ENCODE measurements around the gene SERPINA10. TPM values are rescaled to one million over a fixed set of nuclear protein-coding genes. Genes with fewer than 3 reads are reported as not detected.

Gene SERPINA10
- polyA plus RNA-seq, 1 of the 3 experiments (the other 2 are of a cell fraction): not detected

DNA sequence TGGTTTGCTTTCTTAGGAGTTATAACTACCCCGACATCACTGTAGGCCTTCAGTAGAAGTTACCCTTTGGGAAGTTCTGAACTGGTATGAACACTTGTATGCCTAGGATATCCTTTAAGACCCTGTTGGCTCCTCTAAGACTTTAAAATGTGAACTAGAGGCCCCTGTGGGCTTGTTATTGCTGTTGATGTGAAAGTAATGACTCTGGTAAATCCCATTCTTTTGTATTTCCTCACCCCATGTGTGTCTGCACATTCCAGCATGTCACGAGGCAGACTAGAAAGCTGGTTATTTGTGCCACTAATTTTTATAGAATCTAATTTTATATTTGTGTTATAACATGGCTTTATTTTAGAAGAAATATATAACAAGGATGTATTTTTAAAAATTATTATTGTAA, 48.9 kb downstream of the SERPINA10 start:
- no peaks in the 10 kb centered on the region for H3K9me2 ChIP-seq
- no peak overlapping the region for H2AFZ ChIP-seq (ENCODE audit: low read depth)
- CTCF ChIA-PET: no interaction called here
- H3K27me3 ChIP-seq (ENCODE audit: insufficient read depth): no peaks in the 10 kb centered on the region
- no peak overlapping the region for H3K27ac ChIP-seq (ENCODE audit: low read depth in 2 of 2, low read length in 1 of 2)
- TF ChIP-seq MEF2A (IDR thresholded peaks at IDR 0.05; ENCODE audit: borderline replicate concordance, low read depth) (no peak), RCOR1 (IDR thresholded peaks at IDR 0.05; ENCODE audit: low read length) (no peak)
- no peaks in the 10 kb centered on the region for H3K4me1 ChIP-seq (ENCODE audit: control insufficient read depth in 1 of 2, insufficient read depth in 2 of 2, low read depth in 1 of 2, low read length in 1 of 2)
- POLR2A ChIA-PET: no interaction called here
- no peaks in the 10 kb centered on the region for H3K9me3 ChIP-seq
- H3K4me2 ChIP-seq: no peak overlapping the region
- no peaks in the 10 kb centered on the region for H3F3A ChIP-seq (replicated peaks; ENCODE audit: insufficient read depth)
- no peak overlapping the region for H3K9ac ChIP-seq
- 83% methylated on average over 2 of the region's 2 CpGs for WGBS (ENCODE audit: low lambda C conversion rate)
- H4K20me1 ChIP-seq (ENCODE audit: insufficient read depth): no peaks in the 10 kb centered on the region
- no peak for DNase-seq
- peaks cover 12 to 40% of the 10 kb centered on the region in 2 experiments for H3K36me3 ChIP-seq (replicated peaks in 1 of 2; ENCODE audit: control insufficient read depth in 1 of 2, insufficient read depth in 2 of 2, low read length in 1 of 2)
- H3K4me3 ChIP-seq (ENCODE audit: low read depth in 2 of 2, low read length in 1 of 2): no peak overlapping the region
- H3K79me2 ChIP-seq (ENCODE audit: insufficient read depth): no peaks in the 10 kb centered on the region

GRCh38 chr14:94239406-94239805, 53.7 kb downstream of the SERPINA10 start:
- H3K4me3 ChIP-seq (ENCODE audit: low read depth in 2 of 2, low read length in 1 of 2): no peak overlapping the region
- TF ChIP-seq FOSL2 (IDR thresholded peaks at IDR 0.05; ENCODE audit: borderline replicate concordance, low read depth): no peak
- no peak for TF ChIP-seq IRF3 (IDR thresholded peaks at IDR 0.05; ENCODE audit: low read depth, low read length)
- TF ChIP-seq TAF1 (IDR thresholded peaks at IDR 0.05; ENCODE audit: borderline replicate concordance, low read depth, low read length): no peak
- no peak for TF ChIP-seq ELF1 (IDR thresholded peaks at IDR 0.05)
- TF ChIP-seq MAX (IDR thresholded peaks at IDR 0.05; ENCODE audit: low read depth): no peak
- TF ChIP-seq, protein P1, sequence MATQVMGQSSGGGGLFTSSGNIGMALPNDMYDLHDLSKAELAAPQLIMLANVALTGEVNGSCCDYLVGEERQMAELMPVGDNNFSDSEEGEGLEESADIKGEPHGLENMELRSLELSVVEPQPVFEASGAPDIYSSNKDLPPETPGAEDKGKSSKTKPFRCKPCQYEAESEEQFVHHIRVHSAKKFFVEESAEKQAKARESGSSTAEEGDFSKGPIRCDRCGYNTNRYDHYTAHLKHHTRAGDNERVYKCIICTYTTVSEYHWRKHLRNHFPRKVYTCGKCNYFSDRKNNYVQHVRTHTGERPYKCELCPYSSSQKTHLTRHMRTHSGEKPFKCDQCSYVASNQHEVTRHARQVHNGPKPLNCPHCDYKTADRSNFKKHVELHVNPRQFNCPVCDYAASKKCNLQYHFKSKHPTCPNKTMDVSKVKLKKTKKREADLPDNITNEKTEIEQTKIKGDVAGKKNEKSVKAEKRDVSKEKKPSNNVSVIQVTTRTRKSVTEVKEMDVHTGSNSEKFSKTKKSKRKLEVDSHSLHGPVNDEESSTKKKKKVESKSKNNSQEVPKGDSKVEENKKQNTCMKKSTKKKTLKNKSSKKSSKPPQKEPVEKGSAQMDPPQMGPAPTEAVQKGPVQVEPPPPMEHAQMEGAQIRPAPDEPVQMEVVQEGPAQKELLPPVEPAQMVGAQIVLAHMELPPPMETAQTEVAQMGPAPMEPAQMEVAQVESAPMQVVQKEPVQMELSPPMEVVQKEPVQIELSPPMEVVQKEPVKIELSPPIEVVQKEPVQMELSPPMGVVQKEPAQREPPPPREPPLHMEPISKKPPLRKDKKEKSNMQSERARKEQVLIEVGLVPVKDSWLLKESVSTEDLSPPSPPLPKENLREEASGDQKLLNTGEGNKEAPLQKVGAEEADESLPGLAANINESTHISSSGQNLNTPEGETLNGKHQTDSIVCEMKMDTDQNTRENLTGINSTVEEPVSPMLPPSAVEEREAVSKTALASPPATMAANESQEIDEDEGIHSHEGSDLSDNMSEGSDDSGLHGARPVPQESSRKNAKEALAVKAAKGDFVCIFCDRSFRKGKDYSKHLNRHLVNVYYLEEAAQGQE (IDR thresholded peaks at IDR 0.05; ENCODE audit: low read depth, low read length): no peak
- TF ChIP-seq FOXJ3 (CRISPR knock-in tag; IDR thresholded peaks at IDR 0.05): no peak
- no peak for TF ChIP-seq JUND (IDR thresholded peaks at IDR 0.05)
- no peak for TF ChIP-seq RCOR1 (IDR thresholded peaks at IDR 0.05; ENCODE audit: low read length)
- TF ChIP-seq POLR2AphosphoS5 (IDR thresholded peaks at IDR 0.05; ENCODE audit: low read depth, low read length): no peak
- H3K27me3 ChIP-seq (ENCODE audit: insufficient read depth): no peaks in the 10 kb centered on the region
- H3K79me2 ChIP-seq (ENCODE audit: insufficient read depth): no peaks in the 10 kb centered on the region
- H3F3A ChIP-seq (replicated peaks; ENCODE audit: insufficient read depth): no peaks in the 10 kb centered on the region
- H4K20me1 ChIP-seq (ENCODE audit: insufficient read depth): no peaks in the 10 kb centered on the region
- WGBS (ENCODE audit: low lambda C conversion rate): 93% methylated on average over 2 of the region's 2 CpGs
- POLR2A ChIA-PET: no interaction called here
- H3K9me2 ChIP-seq: no peaks in the 10 kb centered on the region
- no peak overlapping the region for H3K27ac ChIP-seq (ENCODE audit: low read depth in 2 of 2, low read length in 1 of 2)
- peaks cover 10 to 48% of the 10 kb centered on the region in 2 experiments for H3K36me3 ChIP-seq (replicated peaks in 1 of 2; ENCODE audit: control insufficient read depth in 1 of 2, insufficient read depth in 2 of 2, low read length in 1 of 2)
- no peak overlapping the region for H3K4me2 ChIP-seq
- no peak for DNase-seq
- no peaks in the 10 kb centered on the region for H3K9me3 ChIP-seq
- CTCF ChIA-PET: interaction anchor here (1.0 kb wide), 1 partner anchor 59 kb away, joined by 3 read pairs; no protein-coding TSS in a partner anchor
- H3K9ac ChIP-seq: no peak overlapping the region
- no peak overlapping the region for H2AFZ ChIP-seq (ENCODE audit: low read depth)
- H3K4me1 ChIP-seq (ENCODE audit: control insufficient read depth in 1 of 2, insufficient read depth in 2 of 2, low read depth in 1 of 2, low read length in 1 of 2): no peaks in the 10 kb centered on the region

Measured in SK-N-SH (cell line).